Spleen (tissue), 11 donors: ENCODE measurements around the gene PLA2G4E. TPM values are rescaled to one million over a fixed set of nuclear protein-coding genes. Genes with fewer than 3 reads are reported as not detected.

Experiments used
- DNase-seq: peaks from one replicate; pipeline ENCODE4 v3.0.0-alpha.2; 2020
- H3K27ac ChIP-seq, 8 donors: fragments of 200-600 bp; sonication (generic) in 7 of 8; 1 replicate in 4 of 8; 2 replicates in 4 of 8; pipeline versions ENCODE4 v1.5.0 to v1.8.0; 2016 to 2021; ENCODE audit warnings: inconsistent platforms in 4 of 8, mild to moderate bottlenecking in 4 of 8, moderate library complexity in 1 of 8
- H3K27me3 ChIP-seq, 7 donors: fragments of 200-600 bp; sonication (generic) in 6 of 7; replicated peaks in 1 of 7; 1 replicate in 4 of 7; 2 replicates in 3 of 7; pipeline versions ENCODE4 v1.5.0 to v1.8.0; 2016 to 2021; ENCODE audit warnings: inconsistent platforms in 3 of 7, mild to moderate bottlenecking in 1 of 7
- H3K36me3 ChIP-seq, 6 donors: fragments of 200-600 bp; sonication (generic) in 5 of 6; 1 replicate in 4 of 6; 2 replicates in 2 of 6; pipeline versions ENCODE4 v1.5.0 to v1.8.0; 2016 to 2021; ENCODE audit warnings: inconsistent platforms in 2 of 6
- H3K4me1 ChIP-seq, 6 donors: fragments of 200-600 bp; sonication (generic) in 5 of 6; 1 replicate in 3 of 6; 2 replicates in 3 of 6; pipeline versions ENCODE4 v1.5.0 to v1.8.0; 2016 to 2021; ENCODE audit warnings: inconsistent platforms in 3 of 6
- H3K4me3 ChIP-seq, 8 donors: fragments of 200-600 bp; sonication (generic) in 7 of 8; 1 replicate in 4 of 8; 2 replicates in 4 of 8; pipeline versions ENCODE4 v1.5.0 to v1.8.0; 2016 to 2021; ENCODE audit warnings: inconsistent platforms in 4 of 8, mild to moderate bottlenecking in 4 of 8, moderate library complexity in 2 of 8
- H3K9me3 ChIP-seq, 8 donors: fragments of 200-600 bp; sonication (generic) in 7 of 8; 1 replicate in 4 of 8; 2 replicates in 4 of 8; pipeline versions ENCODE4 v1.5.0 to v1.8.0; 2016 to 2021; ENCODE audit warnings: inconsistent platforms in 4 of 8
- CTCF ChIP-seq, 11 experiments: fragments of 200-600 bp in 7 of 11; fragments of 450-650 bp in 4 of 11; sonication (generic) in 4 of 11; IDR thresholded peaks in 8 of 11; conservative IDR thresholded peaks in 3 of 11; 1 replicate in 7 of 11; 2 replicates in 4 of 11; pipeline versions ENCODE4 v1.4.0 to v1.8.0; 2016 to 2021; ENCODE audit warnings: antibody characterized with exemption in 11 of 11, inconsistent platforms in 4 of 11, mild to moderate bottlenecking in 1 of 11
- POLR2A ChIP-seq, 3 donors: fragments of 450-650 bp; IDR thresholded peaks; one replicate each; pipeline ENCODE4 v1.5.1; 2017; ENCODE audit warnings: antibody characterized with exemption in 3 of 3, mild to moderate bottlenecking in 1 of 3
- POLR2AphosphoS5 ChIP-seq, 3 donors: sonication (generic); formaldehyde crosslinking; IDR thresholded peaks; one replicate each; pipeline ENCODE4 v1.5.1; 2017; ENCODE audit warnings: antibody characterized with exemption in 3 of 3
- WGBS, 5 donors: extraction: QIAGEN DNeasy Blood & Tissue Kit in 3 of 5; methylation state at CpG; one replicate each; pipeline versions ENCODE4 v1.1.5 to v1.1.7; 2013 to 2018; 5-methylcytosine and 5-hydroxymethylcytosine counted together
- intact Hi-C: fragments of 100-400 bp; cut with DNase I; formaldehyde crosslinking; loops from one replicate; pipeline ENCODE4 v1.15.0; 2023; ENCODE audit warnings: low total_unique reads
- polyA plus RNA-seq, 3 donors: library from polyadenylated mRNA; stranded (reverse); fragments of 200-250 nt; gene quantifications; one replicate each; pipeline ENCODE4 v1.2.1, GENCODE V29; 2013
- total RNA-seq, 7 donors: library from RNA; depleted of rRNA in 3 of 7; stranded (reverse); fragments of >200 nt in 3 of 7; fragmentation: NEBNext Ultra II Directional in 4 of 7; extraction: Animal tissue kit (Norgen Biotek cat#: 25700) in 4 of 7; gene quantifications; one replicate each; pipeline versions ENCODE4 v1.1.0 to v1.2.1, GENCODE V29; 2016 to 2021
- donor health status: healthy with polysubstance abuse.
- donor health status: DM: no; HTN: no; CAD: no; lungs with moderate emphysema.
- donor health status: DM: no; HTN: no; CAD: no.
- donor health status: Bipolar disorder and iron deficiency.
- donor health status: healthy.
- donor health status: DM: no; HTN: no; CAD: no.
- donor health status: DM: yes; HTN: yes; CAD: no.

The PLA2G4E gene
- total and polyA plus RNA-seq, 10 donors = not detected

GRCh38 chr15:41955807-41956525 is 64.9 kb downstream of the PLA2G4E start:
- Histone ChIP-seq H3K27me3 (no peaks in the 10 kb centered on the region), H3K27ac (no peak overlapping the region), H3K4me1 (peaks cover 5 to 56% (median 21%) of the 10 kb centered on the region in 6 donors), H3K36me3 (peaks cover 0 to 41% (median 21%) of the 10 kb centered on the region in 6 donors), H3K9me3 (no peaks in the 10 kb centered on the region), H3K4me3 (no peak overlapping the region)
- intact Hi-C loops = no loop called here
- WGBS, 5 donors = 89 to 94% (median 91%) methylated on average over 17 to 21 of the region's 21 CpGs
- TF ChIP-seq POLR2A (IDR thresholded peaks at IDR 0.05) = no peak
- TF ChIP-seq POLR2AphosphoS5 (IDR thresholded peaks at IDR 0.05) = no peak
- no peak for TF ChIP-seq CTCF (IDR thresholded peaks at IDR 0.05 in 8 of 11, conservative IDR thresholded peaks at IDR 0.05 in 3 of 11)
- no peak for DNase-seq

- no peaks in the 10 kb centered on the region for H3K9me3 ChIP-seq
- TF ChIP-seq CTCF (IDR thresholded peaks at IDR 0.05 in 8 of 11, conservative IDR thresholded peaks at IDR 0.05 in 3 of 11) = no peak
- TF ChIP-seq POLR2A (IDR thresholded peaks at IDR 0.05) = no peak
- no peak for TF ChIP-seq POLR2AphosphoS5 (IDR thresholded peaks at IDR 0.05)
- no peak for DNase-seq
- WGBS, 5 donors = 76 to 85% (median 84%) methylated on average over 7 of the region's 7 CpGs
- no peak overlapping the region for H3K27ac ChIP-seq
- H3K27me3 ChIP-seq = no peaks in the 10 kb centered on the region
- peaks cover 0 to 50% (median 24%) of the 10 kb centered on the region in 6 donors for H3K36me3 ChIP-seq
- H3K4me1 ChIP-seq = peaks cover 5 to 60% (median 22%) of the 10 kb centered on the region in 6 donors
- intact Hi-C loops = no loop called here
- no peak overlapping the region for H3K4me3 ChIP-seq
Observed at GRCh38 chr15:41955100-41955499, 65.7 kb downstream of the PLA2G4E start.

GRCh38 chr15:41954036-41954435 is 66.8 kb downstream of the PLA2G4E start:
- Histone ChIP-seq H3K36me3 (peaks cover 0 to 59% (median 27%) of the 10 kb centered on the region in 6 donors), H3K4me3 (no peak overlapping the region), H3K27ac (no peak overlapping the region), H3K9me3 (no peaks in the 10 kb centered on the region), H3K4me1 (peaks cover 5 to 63% (median 21%) of the 10 kb centered on the region in 6 donors), H3K27me3 (no peaks in the 10 kb centered on the region)
- TF ChIP-seq POLR2AphosphoS5 (IDR thresholded peaks at IDR 0.05) (no peak), POLR2A (IDR thresholded peaks at IDR 0.05) (no peak), CTCF (IDR thresholded peaks at IDR 0.05 in 8 of 11, conservative IDR thresholded peaks at IDR 0.05 in 3 of 11) (no peak)
- no peak for DNase-seq
- 80 to 92% (median 89%) methylated on average over 6 of the region's 6 CpGs for WGBS, 5 donors
- intact Hi-C loops = no loop called here

GRCh38 chr15:41952013-41952563 is 68.8 kb downstream of the PLA2G4E start:
- Histone ChIP-seq H3K27me3 (no peaks in the 10 kb centered on the region), H3K9me3 (no peaks in the 10 kb centered on the region), H3K36me3 (peaks cover 0 to 67% (median 27%) of the 10 kb centered on the region in 6 donors), H3K4me1 (peaks cover 0 to 46% (median 15%) of the 10 kb centered on the region in 6 donors), H3K4me3 (no peak overlapping the region), H3K27ac (peak overlapping the region in 1 of 8 donors; percentile 33)
- 85 to 90% (median 89%) methylated on average over 12 of the region's 12 CpGs for WGBS, 5 donors
- intact Hi-C loops = no loop called here
- TF ChIP-seq CTCF (IDR thresholded peaks at IDR 0.05 in 8 of 11, conservative IDR thresholded peaks at IDR 0.05 in 3 of 11) = no peak
- TF ChIP-seq POLR2A (IDR thresholded peaks at IDR 0.05) = no peak
- no peak for TF ChIP-seq POLR2AphosphoS5 (IDR thresholded peaks at IDR 0.05)
- DNase-seq = no peak
